GM11168 (cell line): Measurements from ENCODE around the gene CTSH.
"Not testable (repeated sequence)": the region's sequence is repeated elsewhere in the genome, so short reads cannot be mapped to it uniquely, and the experiment has no call there.

ENCODE experiments used
- in situ Hi-C: fragments of 300-500 bp; cut with MboI; formaldehyde crosslinking; loops from one replicate; pipeline ENCODE4 v1.12.0; 2022; ENCODE audit warnings: low sequenced_read_pairs; ENCODE audit not compliant: unreplicated experiment

Gene CTSH

GRCh38 chr15:78947506-78947905, 2.7 kb upstream of the CTSH start:
- in situ Hi-C loops: no loop called here

- in situ Hi-C loops: no loop called here
Measured at GRCh38 chr15:78946493-78946892, 1.6 kb upstream of the CTSH start.

GRCh38 chr15:78944202-78944625, 632 bp downstream of the CTSH start:
- in situ Hi-C loops: no loop called here

- in situ Hi-C loops: no loop called here
Measured at GRCh38 chr15:78943692-78944091, 1.2 kb downstream of the CTSH start.

- in situ Hi-C loops: no loop called here
Measured at GRCh38 chr15:78942741-78943140, 2.1 kb downstream of the CTSH start.

- in situ Hi-C loops: no loop called here
Measured at GRCh38 chr15:78938658-78939488, 6.0 kb downstream of the CTSH start.

- in situ Hi-C loops: no loop called here
Measured at GRCh38 chr15:78937132-78937739, 7.6 kb downstream of the CTSH start.

GRCh38 chr15:78934655-78935023, 10.2 kb downstream of the CTSH start:
- in situ Hi-C loops: no loop called here

- in situ Hi-C loops: no loop called here
Measured at GRCh38 chr15:78933823-78934654, 10.8 kb downstream of the CTSH start.

GRCh38 chr15:78933187-78933822, 11.5 kb downstream of the CTSH start:
- in situ Hi-C loops: no loop called here

GRCh38 chr15:78932258-78932808, 12.5 kb downstream of the CTSH start:
- in situ Hi-C loops: no loop called here

GRCh38 chr15:78931439-78932257, 13.2 kb downstream of the CTSH start:
- in situ Hi-C loops: no loop called here

GRCh38 chr15:78930577-78931388, 14.1 kb downstream of the CTSH start:
- in situ Hi-C loops: no loop called here

GRCh38 chr15:78929536-78930264, 15.1 kb downstream of the CTSH start:
- in situ Hi-C loops: no loop called here

- in situ Hi-C loops: no loop called here
Measured at GRCh38 chr15:78928616-78929093, 16.2 kb downstream of the CTSH start.

GRCh38 chr15:78928176-78928575, 16.7 kb downstream of the CTSH start:
- in situ Hi-C loops: not testable (repeated sequence)

- in situ Hi-C loops: no loop called here
Measured at GRCh38 chr15:78927077-78927790, 17.6 kb downstream of the CTSH start.
